PFSK-1 (cell line): ENCODE measurements around the gene BLOC1S4.
A peak's percentile ranks its signal among the peaks of the same experiment; 100 is the strongest.

ENCODE experiments used
- FOXP2 ChIP-seq: optimal IDR thresholded peaks from 2 replicates; pipeline ENCODE3; 2011; ENCODE audit warnings: borderline replicate concordance, control low read depth, inconsistent platforms; ENCODE audit not compliant: insufficient read depth; ENCODE audit errors: extremely low read length, extremely low read depth
- POLR2AphosphoS5 ChIP-seq: IDR thresholded peaks from 2 replicates; pipeline ENCODE4 v1.6.1; 2012; ENCODE audit warnings: low read depth, mild to moderate bottlenecking, control low read depth, low read length, moderate library complexity
- REST ChIP-seq, 2 experiments: IDR thresholded peaks; 2 replicates each; pipeline versions ENCODE4 v1.6.1 to v1.8.0; 2011 to 2012; ENCODE audit warnings: low read depth in 2 of 2, low read length in 2 of 2, control low read depth in 1 of 2, inconsistent platforms in 1 of 2, mild to moderate bottlenecking in 1 of 2, moderate library complexity in 1 of 2; ENCODE audit not compliant: insufficient read depth in 1 of 2
- SIN3A ChIP-seq: IDR thresholded peaks from 2 replicates; pipeline ENCODE4 v1.6.1; 2012; ENCODE audit warnings: mild to moderate bottlenecking, low read length, moderate library complexity, borderline replicate concordance; ENCODE audit not compliant: insufficient read depth
- TAF1 ChIP-seq: IDR thresholded peaks from 2 replicates; pipeline ENCODE4 v1.6.1; 2012; ENCODE audit warnings: low read length, control low read depth, borderline replicate concordance; ENCODE audit not compliant: insufficient read depth

BLOC1S4 gene

GRCh38 chr4:6750286-6751221 is 34.6 kb downstream of the BLOC1S4 start:
- TF ChIP-seq SIN3A (no peak), TAF1 (no peak), POLR2AphosphoS5 (no peak), FOXP2 (no peak), REST (IDR thresholded peaks at IDR 0.05; ENCODE audit: insufficient read depth in 1 of 2, low read depth in 2 of 2, low read length in 2 of 2) (no peak)

- TF ChIP-seq FOXP2 (peak; percentile 9), SIN3A (no peak)
Measured at GRCh38 chr4:6751611-6752485, 35.9 kb downstream of the BLOC1S4 start.

- TF ChIP-seq REST (IDR thresholded peaks at IDR 0.05; ENCODE audit: insufficient read depth in 1 of 2, low read depth in 2 of 2, low read length in 2 of 2) (no peak), POLR2AphosphoS5 (no peak), TAF1 (no peak), FOXP2 (no peak), SIN3A (no peak)
Measured at GRCh38 chr4:6752486-6752829, 36.5 kb downstream of the BLOC1S4 start.

GRCh38 chr4:6753103-6753560 is 37.2 kb downstream of the BLOC1S4 start:
- no peak for TF ChIP-seq REST (IDR thresholded peaks at IDR 0.05; ENCODE audit: insufficient read depth in 1 of 2, low read depth in 2 of 2, low read length in 2 of 2)
- no peak for TF ChIP-seq SIN3A

- no peak for TF ChIP-seq REST (IDR thresholded peaks at IDR 0.05; ENCODE audit: insufficient read depth in 1 of 2, low read depth in 2 of 2, low read length in 2 of 2)
- TF ChIP-seq TAF1, result no peak
- no peak for TF ChIP-seq FOXP2
- no peak for TF ChIP-seq POLR2AphosphoS5
- no peak for TF ChIP-seq SIN3A
Measured at GRCh38 chr4:6753891-6754290, 37.9 kb downstream of the BLOC1S4 start.
